NCI-H82 (cell line): Measurements from ENCODE around the gene DMAC1.

Experiments
- DNase-seq: peaks from one replicate; lab custom pipeline; 2025; lab: John Stamatoyannopoulos, UW

DMAC1 gene

DNA sequence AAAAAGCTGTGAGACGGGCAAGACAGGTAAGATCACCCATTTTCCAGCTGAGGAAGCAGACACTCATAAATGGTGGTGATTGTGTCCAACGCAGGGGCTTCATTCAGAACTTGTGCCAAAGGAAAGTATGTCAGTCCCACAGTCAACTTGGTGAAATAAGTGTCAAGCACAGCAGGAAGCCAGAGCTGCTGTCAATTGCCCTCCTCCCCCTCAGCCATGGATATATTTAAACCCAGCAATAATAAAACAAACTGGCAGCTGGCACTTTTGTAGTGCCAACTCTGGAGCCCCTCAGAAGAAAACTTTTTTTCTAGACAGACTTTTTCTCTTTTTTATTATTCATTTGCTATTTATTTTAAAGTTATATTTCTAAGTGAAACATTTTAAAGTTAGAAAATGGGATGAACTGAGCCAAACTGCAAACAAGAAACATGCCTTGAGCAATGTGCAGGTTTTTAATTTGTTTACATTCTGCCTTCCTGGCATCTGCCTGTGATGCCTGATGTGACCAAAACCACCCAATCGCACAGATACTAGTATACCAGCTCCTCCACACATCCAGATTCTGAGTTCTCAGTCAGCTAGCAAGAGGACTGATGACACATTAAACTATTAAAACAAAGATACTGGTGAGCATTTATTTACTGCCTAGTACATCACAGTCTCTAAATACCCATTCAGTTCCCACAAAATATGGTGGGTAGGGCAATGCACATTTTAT is 17.0 kb downstream of the DMAC1 start:
- no peak for DNase-seq

DNA sequence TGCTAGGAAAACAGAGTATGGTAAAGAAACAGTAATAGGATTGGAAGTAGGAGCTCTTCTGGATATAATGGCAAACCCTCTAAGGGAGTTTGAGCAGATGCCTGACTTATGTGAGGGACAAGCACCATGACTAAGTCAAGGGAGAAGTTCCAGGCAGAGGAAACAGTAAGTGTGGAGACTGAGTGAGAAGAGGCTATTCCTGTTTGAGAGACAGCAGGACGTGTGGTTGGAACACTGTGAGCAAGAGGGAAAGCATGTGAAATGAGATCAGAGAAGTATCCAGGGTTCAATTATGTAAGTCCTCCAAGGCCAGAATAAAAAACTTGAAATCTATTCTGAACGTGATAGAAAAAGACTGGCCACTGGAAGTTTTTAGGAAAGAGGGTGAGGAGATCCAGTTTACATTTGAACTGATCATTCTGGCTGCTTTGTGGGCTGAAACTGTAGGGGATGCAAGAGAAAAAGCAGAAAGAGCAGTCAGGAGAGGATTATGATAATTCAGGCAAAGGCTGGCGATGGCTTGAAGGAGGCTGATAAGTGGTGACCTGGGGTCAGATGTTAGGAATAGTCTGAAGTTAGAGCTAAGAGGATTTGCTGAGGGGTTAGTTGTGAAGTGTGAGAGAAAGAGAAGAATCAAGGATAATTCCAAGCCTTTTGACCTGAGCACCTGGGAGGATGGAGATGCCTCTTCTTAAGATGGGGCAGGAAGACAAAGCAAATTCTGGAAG is 19.2 kb downstream of the DMAC1 start:
- peak; percentile 77 for DNase-seq

DNA sequence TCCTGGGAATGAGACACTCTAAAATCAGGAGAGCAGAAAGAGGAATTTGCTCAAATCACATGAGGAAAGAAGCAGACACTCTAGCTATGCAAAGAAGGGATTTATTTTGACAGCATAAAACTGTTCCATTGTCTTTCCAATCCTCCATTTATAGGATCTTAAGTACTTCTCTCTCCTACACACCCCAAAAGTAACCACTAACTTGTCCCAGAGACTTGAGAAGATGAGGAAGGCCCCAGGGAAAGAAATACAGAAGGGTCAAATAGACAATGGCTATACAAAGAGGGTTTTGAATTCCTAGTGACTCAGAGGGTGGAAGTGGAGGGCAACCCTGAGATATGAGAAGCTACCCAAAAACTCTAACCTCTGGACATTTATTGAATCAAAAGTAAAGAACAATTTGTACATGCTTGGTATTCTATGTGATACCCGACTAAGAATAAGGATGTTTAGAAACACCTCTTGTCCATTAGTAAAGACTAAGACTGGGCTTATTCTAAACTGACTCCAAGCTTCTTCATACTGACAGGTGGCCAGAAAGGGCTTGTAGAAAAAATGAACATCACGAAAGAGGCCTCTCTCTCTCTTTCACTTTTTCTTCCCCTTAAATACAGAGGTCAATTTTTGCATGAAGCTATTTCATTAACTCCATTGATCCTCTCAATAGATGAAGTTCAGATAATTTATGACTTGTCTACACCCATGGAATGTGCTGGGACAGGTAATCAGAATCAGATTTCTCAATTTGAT is 20.6 kb downstream of the DMAC1 start:
- DNase-seq = no peak

DNA sequence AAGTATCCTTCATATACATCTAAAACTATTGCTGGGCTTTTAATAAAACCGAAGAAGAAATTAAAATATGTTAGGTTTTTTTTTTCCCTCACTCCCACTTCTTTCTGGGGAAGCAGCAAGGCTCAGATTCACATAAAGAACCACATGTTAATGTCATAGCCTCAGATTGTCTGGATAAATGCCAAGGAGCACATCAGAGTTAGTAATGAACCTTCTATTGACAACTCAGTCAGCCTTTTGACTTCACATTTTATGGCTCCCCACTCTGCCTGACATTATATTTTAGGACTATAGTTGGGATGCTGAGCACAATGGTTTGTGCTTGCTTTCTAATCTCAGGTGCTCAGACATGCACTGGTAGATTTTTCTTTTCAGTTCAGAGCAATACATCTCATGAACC is 21.8 kb downstream of the DMAC1 start:
- peak; percentile 29 for DNase-seq

DNA sequence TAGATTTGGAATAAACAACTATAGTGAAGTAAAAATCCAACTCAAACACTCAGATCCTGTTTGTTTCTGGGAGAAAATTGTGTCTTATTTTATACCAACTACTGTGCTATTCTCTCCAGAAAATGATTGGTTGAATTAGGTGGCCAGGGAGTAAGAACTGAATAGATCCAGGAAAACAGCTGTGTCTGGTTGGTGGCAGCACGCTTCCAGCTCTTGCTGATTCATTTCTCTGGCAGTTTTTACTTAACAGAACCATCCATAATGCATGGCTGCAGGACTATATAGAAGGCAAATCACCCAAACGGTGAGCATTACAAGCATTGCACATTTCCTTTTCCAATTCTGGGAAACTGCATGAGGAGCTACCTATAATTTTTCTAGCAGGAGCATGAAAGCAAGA is 29.5 kb downstream of the DMAC1 start:
- no peak for DNase-seq

DNA sequence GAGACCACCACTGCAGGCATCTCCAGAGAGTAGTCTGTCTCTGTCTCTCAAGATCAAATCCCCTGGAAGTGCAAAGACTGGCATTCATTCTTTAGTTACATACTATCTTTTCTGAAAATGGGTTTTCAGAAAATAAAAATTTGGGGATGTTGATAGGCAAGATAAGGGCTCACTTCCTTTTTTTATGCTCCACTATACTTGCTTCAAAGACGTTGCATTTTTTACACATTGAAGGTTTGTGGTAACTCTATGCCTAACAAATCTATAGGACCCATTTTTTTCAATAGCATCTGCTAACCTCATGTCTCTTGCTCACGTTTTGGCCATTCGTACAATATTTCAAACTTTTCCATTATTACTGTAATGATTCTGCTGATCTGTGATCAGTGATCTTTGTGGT is 37.0 kb downstream of the DMAC1 start:
- no peak for DNase-seq

DNA sequence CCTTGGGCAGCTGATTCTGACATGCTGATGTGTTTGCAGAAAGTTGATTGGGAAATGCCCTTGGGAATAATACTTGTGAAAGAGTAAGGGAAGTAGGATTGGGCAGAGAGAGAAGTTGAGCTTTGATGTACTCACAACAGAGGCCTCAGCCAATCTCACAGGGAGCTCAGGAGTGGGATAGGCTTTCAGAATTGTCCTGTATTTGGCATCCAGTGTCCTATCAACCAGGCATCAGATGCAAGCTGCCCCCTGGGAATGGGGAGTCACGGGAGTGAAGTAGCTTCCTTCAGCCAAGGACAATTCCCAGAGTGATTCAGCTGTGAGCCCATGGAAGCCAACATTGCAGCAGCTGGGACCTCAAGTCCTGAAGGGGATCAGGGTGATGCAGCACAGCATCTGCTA is 39.6 kb downstream of the DMAC1 start:
- peak; percentile 60 for DNase-seq

DNA sequence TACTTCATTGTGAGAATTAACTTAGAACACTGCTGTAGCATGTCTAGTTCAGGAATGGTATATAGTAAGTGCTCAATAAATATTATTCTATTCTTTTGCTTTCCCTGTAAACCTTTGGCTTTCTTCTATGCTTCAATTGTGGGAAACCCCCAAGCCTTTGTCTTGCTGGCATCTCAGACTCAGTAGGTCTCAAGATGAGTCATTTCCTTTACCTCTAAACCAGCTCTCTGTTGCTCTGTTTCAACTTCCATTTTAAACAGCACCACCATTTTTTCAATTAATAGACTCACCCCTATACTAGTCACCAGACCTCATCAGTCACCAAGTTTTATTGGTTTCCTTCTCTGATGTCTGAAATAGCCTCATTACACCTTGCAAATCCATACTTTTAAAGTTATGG is 43.5 kb downstream of the DMAC1 start:
- DNase-seq = no peak

DNA sequence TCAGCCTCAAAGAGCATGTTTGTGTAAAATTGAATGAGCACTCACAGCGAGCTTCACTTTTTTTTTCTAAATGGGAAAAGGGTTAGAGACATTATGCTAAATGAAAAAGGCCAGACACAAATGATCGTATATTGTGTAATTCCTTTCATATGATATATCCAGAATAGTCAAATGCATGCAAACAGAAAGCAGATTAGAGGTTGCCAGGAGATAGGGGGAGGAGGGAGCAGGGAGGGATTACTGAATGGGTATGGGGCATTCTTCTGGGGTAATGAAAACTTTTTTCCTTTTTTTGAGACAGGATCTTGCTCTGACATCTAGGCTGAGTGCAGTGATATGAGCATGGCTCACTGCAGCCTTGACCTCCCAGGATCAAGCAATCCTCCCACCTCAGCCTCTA is 47.1 kb downstream of the DMAC1 start:
- DNase-seq = no peak
